Stimulated activated CD4-positive, alpha-beta T cell treated with anti-CD3 and anti-CD28 coated beads, TNF-alpha, amount 100 ng/mL, for 24 hours (primary cell): Measurements from ENCODE around the gene CSTF1.

Experiments used
- DNase-seq, 3 experiments: peaks; one replicate each; pipeline ENCODE4 v3.0.0-alpha.2; 2020; ENCODE audit warnings: low read depth in 3 of 3

CSTF1 gene

DNA sequence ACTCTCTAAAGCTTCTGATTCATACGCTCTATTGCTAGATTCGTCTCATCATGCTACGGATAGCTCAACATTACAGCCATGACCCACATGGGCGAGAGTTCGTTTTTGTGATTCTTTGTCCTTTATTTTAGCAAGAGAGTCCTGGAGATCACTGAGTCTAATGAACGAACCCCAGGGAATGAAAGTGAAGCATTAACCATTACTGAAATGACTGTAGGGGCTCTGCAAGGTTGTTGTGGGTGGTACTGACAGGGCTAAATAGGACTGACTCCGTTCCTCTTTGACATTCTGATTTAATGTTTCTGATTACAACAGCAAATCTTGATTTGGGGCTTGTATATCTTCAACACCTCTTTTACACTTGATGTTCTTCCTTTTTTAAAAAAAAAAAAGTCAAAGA lies 62.3 kb downstream of the CSTF1 start:
- DNase-seq: no peak
